GM23338 (cell line): ENCODE measurements around the gene ASB16. TPM values are rescaled to one million over a fixed set of nuclear protein-coding genes. Genes with fewer than 3 reads are reported as not detected.

Source experiments
- ATAC-seq: fragments of 200-7000 bp; cut with Tn5 transposase; 3 replicates; pipeline ENCODE4 v1.9.1; 2020
- DNase-seq: peaks from one replicate; pipeline ENCODE4 v3.0.0-alpha.2; 2015; ENCODE audit warnings: low spot score
- H2AFZ ChIP-seq: fragments of 200-600 bp; sonication (generic); 2 replicates; pipeline ENCODE4 v1.8.0; 2016; ENCODE audit warnings: antibody characterized with exemption, mild to moderate bottlenecking, moderate library complexity
- H3F3A ChIP-seq: fragments of 200-600 bp; sonication (generic); replicated peaks from 2 replicates; pipeline ENCODE4 v1.8.0; 2017; ENCODE audit warnings: antibody characterized with exemption, mixed run types, low read depth
- H3K27ac ChIP-seq: fragments of 200-600 bp; sonication (generic); 2 replicates; pipeline ENCODE4 v1.6.1; 2016; ENCODE audit warnings: low read depth
- H3K27me3 ChIP-seq: fragments of 200-600 bp; sonication (generic); 2 replicates; pipeline ENCODE4 v1.8.0; 2016; ENCODE audit warnings: mild to moderate bottlenecking, mixed run types, moderate library complexity; ENCODE audit not compliant: insufficient read depth
- H3K36me3 ChIP-seq: fragments of 200-600 bp; sonication (generic); 2 replicates; pipeline ENCODE4 v1.8.0; 2016; ENCODE audit warnings: mild to moderate bottlenecking; ENCODE audit not compliant: insufficient read depth
- H3K4me1 ChIP-seq: fragments of 200-600 bp; sonication (generic); 2 replicates; pipeline ENCODE4 v1.8.0; 2016; ENCODE audit warnings: mild to moderate bottlenecking, moderate library complexity; ENCODE audit not compliant: insufficient read depth
- H3K4me2 ChIP-seq: fragments of 200-600 bp; sonication (generic); 2 replicates; pipeline ENCODE4 v1.7.1; 2017; ENCODE audit warnings: mixed run types
- H3K4me3 ChIP-seq: fragments of 200-600 bp; sonication (generic); 2 replicates; pipeline ENCODE4 v1.6.1; 2016; ENCODE audit warnings: mixed run types
- H3K79me2 ChIP-seq: fragments of 200-600 bp; sonication (generic); replicated peaks from 2 replicates; pipeline ENCODE4 v1.8.0; 2017; ENCODE audit warnings: mild to moderate bottlenecking; ENCODE audit not compliant: insufficient read depth
- H3K9me2 ChIP-seq: fragments of 200-600 bp; sonication (generic); 2 replicates; pipeline ENCODE4 v1.8.0; 2017; ENCODE audit not compliant: insufficient read depth
- H4K20me1 ChIP-seq: fragments of 200-600 bp; sonication (generic); replicated peaks from 2 replicates; pipeline ENCODE4 v1.8.0; 2017; ENCODE audit warnings: mild to moderate bottlenecking; ENCODE audit not compliant: insufficient read depth
- H3K27ac Mint-ChIP-seq: 2 replicates; pipeline ENCODE4 v1.8.0; 2020; ENCODE audit warnings: inconsistent platforms, mild to moderate bottlenecking, moderate library complexity, mixed read lengths
- H3K27me3 Mint-ChIP-seq: 3 replicates; pipeline ENCODE4 v1.8.0; 2022; ENCODE audit warnings: low read depth, mild to moderate bottlenecking, moderate library complexity, mixed read lengths, inconsistent platforms; ENCODE audit not compliant: insufficient read depth, poor library complexity
- H3K36me3 Mint-ChIP-seq: 3 replicates; pipeline ENCODE4 v1.8.0; 2021; ENCODE audit warnings: low read depth, mild to moderate bottlenecking, inconsistent platforms, moderate library complexity, mixed read lengths
- H3K4me1 Mint-ChIP-seq: 3 replicates; pipeline ENCODE4 v1.8.0; 2020; ENCODE audit warnings: mild to moderate bottlenecking, inconsistent platforms, mixed read lengths
- H3K4me3 Mint-ChIP-seq: 3 replicates; pipeline ENCODE4 v1.8.0; 2021; ENCODE audit warnings: moderate library complexity, mild to moderate bottlenecking, inconsistent platforms, mixed read lengths
- H3K9me3 Mint-ChIP-seq: 3 replicates; pipeline ENCODE4 v1.8.0; 2020; ENCODE audit warnings: moderate library complexity, mild to moderate bottlenecking, inconsistent platforms, mixed read lengths
- CREB1 ChIP-seq: fragments of 250-450 bp; sonication (Bioruptor Pico); IDR thresholded peaks from 2 replicates; pipeline ENCODE4 v1.5.0; 2020; ENCODE audit warnings: low read depth, mild to moderate bottlenecking, moderate library complexity
- CTCF ChIP-seq, 2 experiments: fragments of 200-600 bp in 1 of 2; sonication (generic) in 1 of 2; conservative IDR thresholded peaks; 2 replicates each; pipeline versions ENCODE4 v1.5.1 to v1.6.1; 2016 to 2017; ENCODE audit warnings: antibody characterized with exemption in 2 of 2, low read depth in 2 of 2, mild to moderate bottlenecking in 2 of 2, moderate library complexity in 1 of 2
- ETS1 ChIP-seq: IDR thresholded peaks from 2 replicates; pipeline ENCODE4 v1.6.1; 2016; ENCODE audit warnings: antibody characterized with exemption
- EZH2 ChIP-seq: fragments of 200-600 bp; sonication (generic); IDR thresholded peaks from one replicate; pipeline ENCODE4 v1.8.0; 2017; ENCODE audit warnings: antibody characterized with exemption, mild to moderate bottlenecking, low read depth; ENCODE audit not compliant: unreplicated experiment
- EZH2phosphoT487 ChIP-seq: fragments of 200-600 bp; sonication (generic); IDR thresholded peaks from one replicate; pipeline ENCODE4 v1.8.1; 2018; ENCODE audit warnings: antibody characterized with exemption; ENCODE audit not compliant: unreplicated experiment
- JUNB ChIP-seq: IDR thresholded peaks from one replicate; pipeline ENCODE4 v1.6.1; 2016; ENCODE audit warnings: antibody characterized with exemption; ENCODE audit not compliant: unreplicated experiment
- NANOG ChIP-seq: IDR thresholded peaks from 2 replicates; pipeline ENCODE4 v1.6.1; 2016; ENCODE audit warnings: antibody characterized with exemption, borderline replicate concordance
- POLR2AphosphoS5 ChIP-seq: IDR thresholded peaks from 2 replicates; pipeline ENCODE4 v1.6.1; 2016; ENCODE audit warnings: antibody characterized with exemption, low read depth
- REST ChIP-seq: IDR thresholded peaks from one replicate; pipeline ENCODE4 v1.6.1; 2018; ENCODE audit warnings: antibody characterized with exemption; ENCODE audit not compliant: unreplicated experiment
- STAT1 ChIP-seq: IDR thresholded peaks from one replicate; pipeline ENCODE4 v1.6.1; 2016; ENCODE audit warnings: antibody characterized with exemption; ENCODE audit not compliant: unreplicated experiment
- ZNF114 ChIP-seq: fragments of 250-450 bp; sonication (Bioruptor Pico); IDR thresholded peaks from 2 replicates; pipeline ENCODE4 v1.5.0; 2020; ENCODE audit warnings: mild to moderate bottlenecking, moderate library complexity
- ZNF331 ChIP-seq: fragments of 250-450 bp; sonication (Bioruptor Pico); IDR thresholded peaks from 2 replicates; pipeline ENCODE4 v1.5.0; 2020; ENCODE audit warnings: low read depth, mild to moderate bottlenecking, moderate library complexity
- polyA plus RNA-seq: library from polyadenylated mRNA; unstranded; fragments of >200 nt; fragmentation: Nextera tagmentation; extraction: Ambion mirVana; gene quantifications from 2 replicates; pipeline ENCODE4 v1.2.1, GENCODE V29; 2016
- total RNA-seq: library from RNA; depleted of rRNA; stranded (reverse); fragments of >200 nt; shearing (Covaris generic); gene quantifications from 2 replicates; pipeline ENCODE4 v1.2.3, GENCODE V29; 2014
- TF ChIP-seq, protein P1 (sequence below): fragments of 250-450 bp; sonication (Bioruptor Pico); IDR thresholded peaks from 2 replicates; pipeline ENCODE4 v1.5.0; 2020; ENCODE audit warnings: mild to moderate bottlenecking, moderate library complexity

The ASB16 gene
- total and polyA plus RNA-seq, 2 experiments from 2014 or later, result 0.47 TPM; not detected in 1

DNA sequence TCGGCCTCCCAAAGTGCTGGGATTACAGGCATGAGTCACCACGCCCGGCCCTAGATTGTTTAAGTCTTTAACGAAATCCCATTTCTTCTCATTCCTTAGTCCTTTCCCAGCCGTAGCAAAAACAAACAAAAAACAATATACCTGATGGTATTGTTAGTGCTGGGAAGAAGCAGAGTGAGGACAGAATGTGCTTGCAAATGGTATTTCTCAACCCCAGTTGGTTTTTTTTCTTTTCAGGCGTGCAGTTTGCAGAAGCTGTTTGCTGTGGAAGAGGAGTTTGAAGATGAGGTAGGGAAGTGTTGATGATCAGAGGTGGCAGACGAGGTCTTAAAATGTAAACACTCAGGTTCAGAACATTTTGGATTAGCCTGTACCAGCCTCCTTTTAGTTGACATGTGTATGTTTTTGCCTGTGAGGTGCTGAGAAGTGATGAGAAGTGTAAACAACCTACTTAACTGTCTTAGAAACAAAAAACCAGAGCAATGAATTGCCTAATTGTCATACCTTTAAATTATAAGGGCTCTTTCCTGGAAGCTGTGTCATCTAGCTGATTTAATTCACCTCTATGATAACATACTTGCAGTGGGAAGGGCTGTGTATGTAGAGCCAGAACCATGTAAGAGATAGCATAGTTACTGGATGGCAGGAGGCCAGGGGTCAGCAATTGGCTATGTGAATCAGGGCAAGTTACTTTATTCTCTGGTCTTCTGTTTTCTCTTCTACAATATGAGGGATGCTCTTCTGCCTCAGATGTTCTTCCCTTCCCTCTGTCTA is 25.4 kb upstream of the ASB16 start:
- H3K27ac Mint-ChIP-seq, result no peak overlapping the region

More for the DNA sequence above, 25.4 kb upstream of the ASB16 start:
- H3K36me3 Mint-ChIP-seq, result peaks cover 49% of the 10 kb centered on the region
- H3K27ac ChIP-seq, result no peak overlapping the region
- no peaks in the 10 kb centered on the region; the same call in 2 of the 3 replicates for H3K9me3 Mint-ChIP-seq
- H3K4me1 Mint-ChIP-seq, result peaks cover 2% of the 10 kb centered on the region; the same call in 1 of the 3 replicates
- DNase-seq, result no peak
- TF ChIP-seq JUNB (no peak), EZH2 (no peak), ZNF331 (CRISPR knock-in tag) (no peak), ZNF114 (CRISPR knock-in tag) (no peak), NANOG (no peak), POLR2AphosphoS5 (no peak), CREB1 (CRISPR knock-in tag) (no peak), REST (no peak), CTCF (conservative IDR thresholded peaks at IDR 0.05; ENCODE audit: low read depth in 2 of 2) (no peak), STAT1 (no peak), ETS1 (no peak), EZH2phosphoT487 (no peak)
- TF ChIP-seq, protein P1, sequence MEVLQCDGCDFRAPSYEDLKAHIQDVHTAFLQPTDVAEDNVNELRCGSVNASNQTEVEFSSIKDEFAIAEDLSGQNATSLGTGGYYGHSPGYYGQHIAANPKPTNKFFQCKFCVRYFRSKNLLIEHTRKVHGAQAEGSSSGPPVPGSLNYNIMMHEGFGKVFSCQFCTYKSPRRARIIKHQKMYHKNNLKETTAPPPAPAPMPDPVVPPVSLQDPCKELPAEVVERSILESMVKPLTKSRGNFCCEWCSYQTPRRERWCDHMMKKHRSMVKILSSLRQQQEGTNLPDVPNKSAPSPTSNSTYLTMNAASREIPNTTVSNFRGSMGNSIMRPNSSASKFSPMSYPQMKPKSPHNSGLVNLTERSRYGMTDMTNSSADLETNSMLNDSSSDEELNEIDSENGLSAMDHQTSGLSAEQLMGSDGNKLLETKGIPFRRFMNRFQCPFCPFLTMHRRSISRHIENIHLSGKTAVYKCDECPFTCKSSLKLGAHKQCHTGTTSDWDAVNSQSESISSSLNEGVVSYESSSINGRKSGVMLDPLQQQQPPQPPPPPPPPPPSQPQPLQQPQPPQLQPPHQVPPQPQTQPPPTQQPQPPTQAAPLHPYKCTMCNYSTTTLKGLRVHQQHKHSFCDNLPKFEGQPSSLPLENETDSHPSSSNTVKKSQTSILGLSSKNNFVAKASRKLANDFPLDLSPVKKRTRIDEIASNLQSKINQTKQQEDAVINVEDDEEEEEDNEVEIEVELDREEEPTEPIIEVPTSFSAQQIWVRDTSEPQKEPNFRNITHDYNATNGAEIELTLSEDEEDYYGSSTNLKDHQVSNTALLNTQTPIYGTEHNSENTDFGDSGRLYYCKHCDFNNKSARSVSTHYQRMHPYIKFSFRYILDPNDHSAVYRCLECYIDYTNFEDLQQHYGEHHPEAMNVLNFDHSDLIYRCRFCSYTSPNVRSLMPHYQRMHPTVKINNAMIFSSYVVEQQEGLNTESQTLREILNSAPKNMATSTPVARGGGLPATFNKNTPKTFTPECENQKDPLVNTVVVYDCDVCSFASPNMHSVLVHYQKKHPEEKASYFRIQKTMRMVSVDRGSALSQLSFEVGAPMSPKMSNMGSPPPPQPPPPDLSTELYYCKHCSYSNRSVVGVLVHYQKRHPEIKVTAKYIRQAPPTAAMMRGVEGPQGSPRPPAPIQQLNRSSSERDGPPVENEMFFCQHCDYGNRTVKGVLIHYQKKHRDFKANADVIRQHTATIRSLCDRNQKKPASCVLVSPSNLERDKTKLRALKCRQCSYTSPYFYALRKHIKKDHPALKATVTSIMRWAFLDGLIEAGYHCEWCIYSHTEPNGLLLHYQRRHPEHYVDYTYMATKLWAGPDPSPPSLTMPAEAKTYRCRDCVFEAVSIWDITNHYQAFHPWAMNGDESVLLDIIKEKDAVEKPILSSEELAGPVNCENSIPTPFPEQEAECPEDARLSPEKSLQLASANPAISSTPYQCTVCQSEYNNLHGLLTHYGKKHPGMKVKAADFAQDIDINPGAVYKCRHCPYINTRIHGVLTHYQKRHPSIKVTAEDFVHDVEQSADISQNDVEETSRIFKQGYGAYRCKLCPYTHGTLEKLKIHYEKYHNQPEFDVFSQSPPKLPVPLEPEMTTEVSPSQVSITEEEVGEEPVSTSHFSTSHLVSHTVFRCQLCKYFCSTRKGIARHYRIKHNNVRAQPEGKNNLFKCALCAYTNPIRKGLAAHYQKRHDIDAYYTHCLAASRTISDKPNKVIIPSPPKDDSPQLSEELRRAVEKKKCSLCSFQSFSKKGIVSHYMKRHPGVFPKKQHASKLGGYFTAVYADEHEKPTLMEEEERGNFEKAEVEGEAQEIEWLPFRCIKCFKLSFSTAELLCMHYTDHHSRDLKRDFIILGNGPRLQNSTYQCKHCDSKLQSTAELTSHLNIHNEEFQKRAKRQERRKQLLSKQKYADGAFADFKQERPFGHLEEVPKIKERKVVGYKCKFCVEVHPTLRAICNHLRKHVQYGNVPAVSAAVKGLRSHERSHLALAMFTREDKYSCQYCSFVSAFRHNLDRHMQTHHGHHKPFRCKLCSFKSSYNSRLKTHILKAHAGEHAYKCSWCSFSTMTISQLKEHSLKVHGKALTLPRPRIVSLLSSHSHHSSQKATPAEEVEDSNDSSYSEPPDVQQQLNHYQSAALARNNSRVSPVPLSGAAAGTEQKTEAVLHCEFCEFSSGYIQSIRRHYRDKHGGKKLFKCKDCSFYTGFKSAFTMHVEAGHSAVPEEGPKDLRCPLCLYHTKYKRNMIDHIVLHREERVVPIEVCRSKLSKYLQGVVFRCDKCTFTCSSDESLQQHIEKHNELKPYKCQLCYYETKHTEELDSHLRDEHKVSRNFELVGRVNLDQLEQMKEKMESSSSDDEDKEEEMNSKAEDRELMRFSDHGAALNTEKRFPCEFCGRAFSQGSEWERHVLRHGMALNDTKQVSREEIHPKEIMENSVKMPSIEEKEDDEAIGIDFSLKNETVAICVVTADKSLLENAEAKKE (CRISPR knock-in tag), result no peak
- ATAC-seq, result no peak
- H4K20me1 ChIP-seq, result peaks cover 5% of the 10 kb centered on the region; the same call in 1 of the 2 replicates
- no peak overlapping the region for H3K4me3 Mint-ChIP-seq
- no peaks in the 10 kb centered on the region for H3K27me3 ChIP-seq
- H2AFZ ChIP-seq, result no peak overlapping the region
- H3K36me3 ChIP-seq, result peaks cover 23% of the 10 kb centered on the region; the same call in 1 of the 2 replicates
- H3K4me2 ChIP-seq, result no peak overlapping the region
- peaks cover 30% of the 10 kb centered on the region for H3K79me2 ChIP-seq
- H3K27me3 Mint-ChIP-seq, result peaks cover 4% of the 10 kb centered on the region
- peaks cover 8% of the 10 kb centered on the region for H3F3A ChIP-seq
- no peak overlapping the region for H3K4me3 ChIP-seq
- no peaks in the 10 kb centered on the region for H3K9me2 ChIP-seq
- no peaks in the 10 kb centered on the region for H3K4me1 ChIP-seq
